B cell (primary cell): ENCODE data around the gene THSD4. TPM values are rescaled to one million over a fixed set of nuclear protein-coding genes. Genes with fewer than 3 reads are reported as not detected.

Source experiments
- ATAC-seq: fragments of 200-7000 bp; cut with Tn5 transposase; one replicate; pipeline ENCODE4 v1.10.0; 2021; ENCODE audit warnings: low read depth, mild to moderate bottlenecking, moderate number of reproducible peaks, moderate library complexity
- CTCF ChIA-PET: fragments of 350-600 bp; sonication (Branson Sonifier 250); formaldehyde crosslinking; loops from one replicate; lab custom pipeline; 2021; ENCODE audit warnings: antibody characterized with exemption, inconsistent platforms; lab: Charles Lee
- POLR2A ChIA-PET: fragments of 350-600 bp; sonication (Branson Sonifier 250); formaldehyde crosslinking; loops from one replicate; lab custom pipeline; 2021; ENCODE audit warnings: antibody characterized with exemption; lab: Charles Lee
- DNase-seq: peaks from one replicate; pipeline ENCODE4 v3.0.0; 2013
- H2AFZ ChIP-seq: 2 replicates; pipeline ENCODE4 v1.6.1; 2012; ENCODE audit warnings: mild to moderate bottlenecking, low read depth, low read length; ENCODE audit not compliant: insufficient read depth, poor library complexity, severe bottlenecking
- H3K27ac ChIP-seq, 2 donors: 1 replicate in 1 of 2; 2 replicates in 1 of 2; pipeline ENCODE4 v1.5.1; 2012 to 2013; ENCODE audit warnings: low read length in 2 of 2, mild to moderate bottlenecking in 2 of 2, moderate library complexity in 1 of 2
- H3K27me3 ChIP-seq, 4 experiments: fragments of 200-600 bp in 1 of 4; sonication (generic) in 1 of 4; replicated peaks in 1 of 4; 1 replicate in 2 of 4; 2 replicates in 2 of 4; pipeline versions ENCODE4 v1.6.1 to v1.7.0; 2013 to 2016; ENCODE audit warnings: low read length in 3 of 4, mild to moderate bottlenecking in 2 of 4, mixed read lengths in 1 of 4, moderate library complexity in 1 of 4; ENCODE audit not compliant: insufficient read depth in 4 of 4, control insufficient read depth in 3 of 4; ENCODE audit errors: control extremely low read depth in 1 of 4
- H3K36me3 ChIP-seq, 2 experiments: replicated peaks in 1 of 2; 1 replicate in 1 of 2; 2 replicates in 1 of 2; pipeline versions ENCODE4 v1.6.1 to v1.7.1; 2013; ENCODE audit warnings: low read length in 1 of 2; ENCODE audit not compliant: insufficient read depth in 2 of 2, control insufficient read depth in 1 of 2; ENCODE audit errors: control extremely low read depth in 1 of 2, extremely low read depth in 1 of 2
- H3K4me1 ChIP-seq, 2 donors: fragments of 200-600 bp in 1 of 2; sonication (generic) in 1 of 2; 1 replicate in 1 of 2; 2 replicates in 1 of 2; pipeline versions ENCODE4 v1.5.1 to v1.6.1; 2013 to 2017; ENCODE audit warnings: low read length in 2 of 2; ENCODE audit not compliant: control insufficient read depth in 2 of 2, insufficient read depth in 2 of 2
- H3K4me2 ChIP-seq: replicated peaks from 2 replicates; pipeline ENCODE3; 2012; ENCODE audit warnings: mild to moderate bottlenecking, low read depth, low read length; ENCODE audit not compliant: poor library complexity, severe bottlenecking
- H3K4me3 ChIP-seq, 5 experiments: fragments of 200-600 bp in 1 of 5; sonication (generic) in 1 of 5; 1 replicate in 3 of 5; 2 replicates in 2 of 5; pipeline versions ENCODE4 v1.5.1 to v1.7.0; 2011 to 2016; ENCODE audit warnings: low read length in 4 of 5, mild to moderate bottlenecking in 4 of 5, low read depth in 2 of 5, control low read depth in 1 of 5, moderate library complexity in 1 of 5; ENCODE audit not compliant: insufficient read depth in 1 of 5; ENCODE audit errors: control extremely low read depth in 1 of 5, extremely low read depth in 1 of 5
- H3K79me2 ChIP-seq: fragments of 200-600 bp; sonication (generic); one replicate; pipeline ENCODE4 v1.6.0; 2016; ENCODE audit warnings: low read length; ENCODE audit not compliant: control insufficient read depth, insufficient read depth
- H3K9ac ChIP-seq: fragments of 200-600 bp; sonication (generic); 2 replicates; pipeline ENCODE4 v1.6.1; 2017; ENCODE audit warnings: mild to moderate bottlenecking, low read length, moderate library complexity
- H3K9me3 ChIP-seq, 3 donors: one replicate each; pipeline versions ENCODE4 v1.6.1 to v1.7.1; 2013; ENCODE audit warnings: low read length in 2 of 3; ENCODE audit not compliant: control insufficient read depth in 2 of 3, insufficient read depth in 1 of 3; ENCODE audit errors: control extremely low read depth in 1 of 3
- H4K20me1 ChIP-seq: 2 replicates; pipeline ENCODE4 v1.6.0; 2012; ENCODE audit warnings: mild to moderate bottlenecking, low read length; ENCODE audit not compliant: insufficient read depth, control insufficient read depth, poor library complexity, severe bottlenecking
- H3K27ac Mint-ChIP-seq: one replicate; pipeline ENCODE4 v1.8.0; 2021; ENCODE audit warnings: mixed read lengths
- H3K27me3 Mint-ChIP-seq: one replicate; pipeline ENCODE4 v1.8.0; 2021; ENCODE audit warnings: mixed read lengths
- H3K4me1 Mint-ChIP-seq: one replicate; pipeline ENCODE4 v1.8.0; 2021; ENCODE audit warnings: mixed read lengths
- H3K4me3 Mint-ChIP-seq: one replicate; pipeline ENCODE4 v1.8.0; 2021; ENCODE audit warnings: mixed read lengths
- H3K9me3 Mint-ChIP-seq: one replicate; pipeline ENCODE4 v1.8.0; 2022; ENCODE audit warnings: mixed read lengths; ENCODE audit not compliant: insufficient read depth
- CTCF ChIP-seq: fragments of 200-600 bp; IDR thresholded peaks from one replicate; pipeline ENCODE4 v1.8.0; 2022; ENCODE audit warnings: antibody characterized with exemption, mild to moderate bottlenecking
- EZH2 ChIP-seq: IDR thresholded peaks from 2 replicates; pipeline ENCODE4 v1.6.1; 2012; ENCODE audit warnings: borderline replicate concordance, low read depth, mild to moderate bottlenecking, moderate library complexity, low read length; ENCODE audit not compliant: insufficient read depth, poor library complexity, severe bottlenecking
- WGBS: methylation state at CpG from one replicate; pipeline ENCODE4 v1.1.5; 2013; ENCODE audit warnings: missing lambda C conversion rate; ENCODE audit not compliant: insufficient coverage; 5-methylcytosine and 5-hydroxymethylcytosine counted together
- intact Hi-C: fragments of 100-400 bp; cut with micrococcal nuclease; formaldehyde crosslinking; loops from one replicate; pipeline ENCODE4 v1.10.0; 2022
- polyA plus RNA-seq: library from polyadenylated mRNA; depleted of rRNA; stranded (reverse); fragments of >200 nt; gene quantifications from 2 replicates; pipeline ENCODE4 v1.2.3, GENCODE V29; 2012
- total RNA-seq, 2 donors: library from RNA; stranded (reverse); fragments of 120-200 nt in 1 of 2; gene quantifications; 1 replicate in 1 of 2; 2 replicates in 1 of 2; pipeline versions ENCODE4 v1.2.3 to v1.2.4, GENCODE V29; 2013 to 2022

Gene THSD4
- total and polyA plus RNA-seq, 2 donors (not counting 1 experiment from before 2014, with no cell fraction given), result not detected

- H3K9me3 Mint-ChIP-seq, result no peaks in the 10 kb centered on the region
- no peak overlapping the region for H3K4me3 Mint-ChIP-seq
- no peak overlapping the region for H3K27ac Mint-ChIP-seq
- Histone ChIP-seq H3K4me2 (no peak overlapping the region), H3K27me3 (no peaks in the 10 kb centered on the region), H3K36me3 (no peaks in the 10 kb centered on the region), H3K9ac (no peak overlapping the region), H3K4me1 (no peaks in the 10 kb centered on the region), H3K27ac (no peak overlapping the region), H4K20me1 (no peaks in the 10 kb centered on the region), H3K9me3 (no peaks in the 10 kb centered on the region), H3K79me2 (no peaks in the 10 kb centered on the region), H2AFZ (no peak overlapping the region), H3K4me3 (no peak overlapping the region)
- H3K27me3 Mint-ChIP-seq, result peaks cover 17% of the 10 kb centered on the region
- CTCF ChIA-PET, result no interaction called here
- ATAC-seq (no peak), DNase-seq (no peak)
- TF ChIP-seq EZH2 (no peak), CTCF (no peak)
- intact Hi-C loops, result no loop called here
- no peaks in the 10 kb centered on the region for H3K4me1 Mint-ChIP-seq
- 100% methylated on average over 1 of the region's 4 CpGs for WGBS
- POLR2A ChIA-PET, result no interaction called here
Observed at GRCh38 chr15:71146580-71146982, 31.3 kb downstream of the THSD4 start.

- ChIA-PET CTCF (no interaction called here), POLR2A (no interaction called here)
- Histone ChIP-seq H2AFZ (no peak overlapping the region), H3K27ac (no peak overlapping the region), H3K9ac (no peak overlapping the region), H3K9me3 (no peaks in the 10 kb centered on the region), H3K4me3 (no peak overlapping the region), H3K4me2 (no peak overlapping the region), H4K20me1 (no peaks in the 10 kb centered on the region), H3K27me3 (no peaks in the 10 kb centered on the region), H3K4me1 (no peaks in the 10 kb centered on the region), H3K79me2 (no peaks in the 10 kb centered on the region), H3K36me3 (no peaks in the 10 kb centered on the region)
- Mint-ChIP-seq H3K27me3 (peaks cover 20% of the 10 kb centered on the region), H3K4me3 (no peak overlapping the region), H3K4me1 (no peaks in the 10 kb centered on the region), H3K27ac (no peak overlapping the region), H3K9me3 (no peaks in the 10 kb centered on the region)
- DNase-seq (no peak), ATAC-seq (no peak)
- TF ChIP-seq CTCF, result no peak
- no peak for TF ChIP-seq EZH2
- 89% methylated on average over 4 of the region's 6 CpGs for WGBS
- intact Hi-C loops, result no loop called here
Observed at GRCh38 chr15:71148048-71148447, 32.8 kb downstream of the THSD4 start.
